GM19023 (cell line): Measurements from ENCODE around the gene ID2.

ENCODE experiments used
- ATAC-seq: cut with Tn5 transposase; IDR thresholded peaks from one replicate; pipeline ENCODE4 v1.9.1; 2021; ENCODE audit warnings: mild to moderate bottlenecking, moderate library complexity; ENCODE audit not compliant: unreplicated experiment

Gene ID2

GRCh38 chr2:8647462-8647857, 34.4 kb upstream of the ID2 start:
- no peak for ATAC-seq

- no peak for ATAC-seq
Measured at GRCh38 chr2:8648441-8649213, 33.2 kb upstream of the ID2 start.

GRCh38 chr2:8649718-8650117, 32.1 kb upstream of the ID2 start:
- no peak for ATAC-seq

- no peak for ATAC-seq
Measured at GRCh38 chr2:8650256-8650655, 31.6 kb upstream of the ID2 start.

GRCh38 chr2:8652774-8653426, 29.0 kb upstream of the ID2 start:
- ATAC-seq = no peak

GRCh38 chr2:8653485-8653884, 28.4 kb upstream of the ID2 start:
- ATAC-seq = no peak

- ATAC-seq = no peak
Measured at GRCh38 chr2:8654041-8654440, 27.8 kb upstream of the ID2 start.

GRCh38 chr2:8654483-8654882, 27.4 kb upstream of the ID2 start:
- ATAC-seq = no peak

GRCh38 chr2:8656160-8656641, 25.7 kb upstream of the ID2 start:
- no peak for ATAC-seq

- no peak for ATAC-seq
Measured at GRCh38 chr2:8656811-8657210, 25.0 kb upstream of the ID2 start.

GRCh38 chr2:8657423-8658062, 24.3 kb upstream of the ID2 start:
- ATAC-seq = peak; percentile 52

- ATAC-seq = no peak
Measured at GRCh38 chr2:8658064-8658862, 23.6 kb upstream of the ID2 start.

- ATAC-seq = no peak
Measured at GRCh38 chr2:8659092-8659734, 22.6 kb upstream of the ID2 start.

GRCh38 chr2:8659735-8660492, 21.9 kb upstream of the ID2 start:
- no peak for ATAC-seq

- ATAC-seq = no peak
Measured at GRCh38 chr2:8661235-8661634, 20.6 kb upstream of the ID2 start.

- ATAC-seq = no peak
Measured at GRCh38 chr2:8661736-8662135, 20.1 kb upstream of the ID2 start.

GRCh38 chr2:8662239-8662879, 19.5 kb upstream of the ID2 start:
- ATAC-seq = no peak

- ATAC-seq = no peak
Measured at GRCh38 chr2:8663997-8664396, 17.9 kb upstream of the ID2 start.

GRCh38 chr2:8666581-8666980, 15.3 kb upstream of the ID2 start:
- ATAC-seq = no peak
